ENCODE results near the gene CCDC148. TPM values are rescaled to one million over a fixed set of nuclear protein-coding genes. Genes with fewer than 3 reads are reported as not detected.

Gene CCDC148
- total and polyA plus RNA-seq, 2 donors (not counting 1 experiment from before 2014, with no cell fraction given) = not detected

DNA sequence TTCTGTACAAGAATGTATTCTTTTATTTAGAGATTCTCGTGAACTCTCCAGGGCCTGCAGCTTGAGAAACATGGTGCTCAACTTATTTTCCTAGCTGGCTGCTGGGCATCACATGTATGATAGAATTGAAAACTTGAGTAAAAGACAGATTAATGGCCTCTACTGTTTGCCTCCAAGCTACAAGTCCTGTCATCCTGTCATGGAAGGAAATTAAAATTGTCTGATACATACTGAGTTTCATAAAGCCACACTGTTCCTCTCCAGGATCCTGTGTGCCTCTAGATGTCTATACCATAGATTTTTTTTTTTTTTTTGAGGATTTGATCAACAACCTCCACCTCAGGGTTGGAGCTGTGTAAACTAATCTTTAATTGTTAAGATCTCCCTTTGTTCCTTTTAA is 316.4 kb downstream of the CCDC148 start:
- H3K27me3 Mint-ChIP-seq = peaks cover 19% of the 10 kb centered on the region
- H3K9me3 ChIP-seq (ENCODE audit: control extremely low read depth in 1 of 3, control insufficient read depth in 2 of 3, insufficient read depth in 1 of 3, low read length in 2 of 3) = no peaks in the 10 kb centered on the region
- ChIA-PET CTCF (no interaction called here), POLR2A (no interaction called here)
- no peaks in the 10 kb centered on the region for H4K20me1 ChIP-seq (ENCODE audit: control insufficient read depth, insufficient read depth, low read length, poor library complexity, severe bottlenecking)
- H3K36me3 ChIP-seq (replicated peaks in 1 of 2; ENCODE audit: control extremely low read depth in 1 of 2, control insufficient read depth in 1 of 2, extremely low read depth in 1 of 2, insufficient read depth in 2 of 2, low read length in 1 of 2) = no peaks in the 10 kb centered on the region
- H3K9ac ChIP-seq (ENCODE audit: low read length) = no peak overlapping the region
- no peak overlapping the region for H3K4me3 Mint-ChIP-seq
- no peaks in the 10 kb centered on the region for H3K79me2 ChIP-seq (ENCODE audit: control insufficient read depth, insufficient read depth, low read length)
- no peak overlapping the region for H3K4me2 ChIP-seq (replicated peaks; ENCODE audit: low read depth, low read length, poor library complexity, severe bottlenecking)
- H3K4me1 Mint-ChIP-seq = peaks cover 5% of the 10 kb centered on the region
- TF ChIP-seq EZH2 (IDR thresholded peaks at IDR 0.05; ENCODE audit: borderline replicate concordance, insufficient read depth, low read depth, low read length, poor library complexity, severe bottlenecking) = no peak
- TF ChIP-seq, protein P1, sequence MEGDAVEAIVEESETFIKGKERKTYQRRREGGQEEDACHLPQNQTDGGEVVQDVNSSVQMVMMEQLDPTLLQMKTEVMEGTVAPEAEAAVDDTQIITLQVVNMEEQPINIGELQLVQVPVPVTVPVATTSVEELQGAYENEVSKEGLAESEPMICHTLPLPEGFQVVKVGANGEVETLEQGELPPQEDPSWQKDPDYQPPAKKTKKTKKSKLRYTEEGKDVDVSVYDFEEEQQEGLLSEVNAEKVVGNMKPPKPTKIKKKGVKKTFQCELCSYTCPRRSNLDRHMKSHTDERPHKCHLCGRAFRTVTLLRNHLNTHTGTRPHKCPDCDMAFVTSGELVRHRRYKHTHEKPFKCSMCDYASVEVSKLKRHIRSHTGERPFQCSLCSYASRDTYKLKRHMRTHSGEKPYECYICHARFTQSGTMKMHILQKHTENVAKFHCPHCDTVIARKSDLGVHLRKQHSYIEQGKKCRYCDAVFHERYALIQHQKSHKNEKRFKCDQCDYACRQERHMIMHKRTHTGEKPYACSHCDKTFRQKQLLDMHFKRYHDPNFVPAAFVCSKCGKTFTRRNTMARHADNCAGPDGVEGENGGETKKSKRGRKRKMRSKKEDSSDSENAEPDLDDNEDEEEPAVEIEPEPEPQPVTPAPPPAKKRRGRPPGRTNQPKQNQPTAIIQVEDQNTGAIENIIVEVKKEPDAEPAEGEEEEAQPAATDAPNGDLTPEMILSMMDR (IDR thresholded peaks at IDR 0.05) = no peak
- no peaks in the 10 kb centered on the region for H3K4me1 ChIP-seq (ENCODE audit: control insufficient read depth in 2 of 2, insufficient read depth in 2 of 2, low read length in 2 of 2)
- H3K4me3 ChIP-seq (ENCODE audit: control extremely low read depth in 1 of 5, extremely low read depth in 1 of 5, insufficient read depth in 1 of 5, low read depth in 2 of 5, low read length in 4 of 5) = no peak overlapping the region
- ATAC-seq (ENCODE audit: low read depth) (no peak), DNase-seq (no peak)
- no peak overlapping the region for H3K27ac Mint-ChIP-seq
- no peak overlapping the region for H2AFZ ChIP-seq (ENCODE audit: insufficient read depth, low read depth, low read length, poor library complexity, severe bottlenecking)
- no peaks in the 10 kb centered on the region for H3K27me3 ChIP-seq (replicated peaks in 1 of 4; ENCODE audit: control extremely low read depth in 1 of 4, control insufficient read depth in 3 of 4, insufficient read depth in 4 of 4, low read length in 3 of 4)
- intact Hi-C loops (cut with micrococcal nuclease) = no loop called here
- no peaks in the 10 kb centered on the region for H3K9me3 Mint-ChIP-seq (ENCODE audit: insufficient read depth)
- no CpG with 5 or more reads among the region's 1 CpG for WGBS (ENCODE audit: insufficient coverage)
- no peak overlapping the region for H3K27ac ChIP-seq (ENCODE audit: low read length in 2 of 2)

DNA sequence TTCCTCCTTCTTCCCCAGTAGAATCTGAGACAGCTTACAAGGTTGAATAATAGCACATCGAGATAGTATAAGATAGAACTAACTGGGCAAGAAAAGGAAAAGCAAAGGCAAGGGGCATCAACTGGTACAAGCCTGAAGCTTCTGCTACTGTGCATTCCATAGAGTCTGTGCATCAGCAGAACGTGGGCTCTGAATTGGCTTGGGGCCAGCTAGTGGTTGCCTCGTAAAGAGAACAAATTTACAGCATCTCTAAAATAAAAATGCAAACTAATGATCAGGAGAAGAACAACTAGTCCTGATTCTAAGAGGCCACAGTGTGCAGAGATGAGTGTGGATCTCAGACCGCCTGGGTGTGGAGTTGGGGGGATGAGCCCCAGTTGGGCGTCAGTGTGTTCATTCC is 318.3 kb downstream of the CCDC148 start:
- peaks cover 5% of the 10 kb centered on the region for H3K4me1 Mint-ChIP-seq
- H3K9me3 Mint-ChIP-seq (ENCODE audit: insufficient read depth) = no peaks in the 10 kb centered on the region
- POLR2A ChIA-PET = no interaction called here
- Histone ChIP-seq H3K4me1 (ENCODE audit: control insufficient read depth in 2 of 2, insufficient read depth in 2 of 2, low read length in 2 of 2) (no peaks in the 10 kb centered on the region), H3K4me2 (replicated peaks; ENCODE audit: low read depth, low read length, poor library complexity, severe bottlenecking) (no peak overlapping the region), H2AFZ (ENCODE audit: insufficient read depth, low read depth, low read length, poor library complexity, severe bottlenecking) (no peak overlapping the region), H3K9ac (ENCODE audit: low read length) (no peak overlapping the region), H3K27me3 (replicated peaks in 1 of 4; ENCODE audit: control extremely low read depth in 1 of 4, control insufficient read depth in 3 of 4, insufficient read depth in 4 of 4, low read length in 3 of 4) (no peaks in the 10 kb centered on the region), H3K79me2 (ENCODE audit: control insufficient read depth, insufficient read depth, low read length) (no peaks in the 10 kb centered on the region), H3K4me3 (ENCODE audit: control extremely low read depth in 1 of 5, extremely low read depth in 1 of 5, insufficient read depth in 1 of 5, low read depth in 2 of 5, low read length in 4 of 5) (no peak overlapping the region), H3K27ac (ENCODE audit: low read length in 2 of 2) (no peak overlapping the region), H4K20me1 (ENCODE audit: control insufficient read depth, insufficient read depth, low read length, poor library complexity, severe bottlenecking) (no peaks in the 10 kb centered on the region), H3K36me3 (replicated peaks in 1 of 2; ENCODE audit: control extremely low read depth in 1 of 2, control insufficient read depth in 1 of 2, extremely low read depth in 1 of 2, insufficient read depth in 2 of 2, low read length in 1 of 2) (no peaks in the 10 kb centered on the region), H3K9me3 (ENCODE audit: control extremely low read depth in 1 of 3, control insufficient read depth in 2 of 3, insufficient read depth in 1 of 3, low read length in 2 of 3) (no peaks in the 10 kb centered on the region)
- DNase-seq (no peak), ATAC-seq (ENCODE audit: low read depth) (no peak)
- intact Hi-C loops (cut with micrococcal nuclease) = no loop called here
- peaks cover 13% of the 10 kb centered on the region for H3K27me3 Mint-ChIP-seq
- no peak overlapping the region for H3K27ac Mint-ChIP-seq
- 66% methylated on average over 3 of the region's 5 CpGs for whole genome bisulfite sequencing (ENCODE audit: insufficient coverage)
- CTCF ChIA-PET = interaction anchor here (0.9 kb wide), 1 partner anchor 616 kb away, joined by 3 read pairs; no protein-coding TSS in a partner anchor
- TF ChIP-seq, protein P1 (IDR thresholded peaks at IDR 0.05) = no peak
- no peak for TF ChIP-seq EZH2 (IDR thresholded peaks at IDR 0.05; ENCODE audit: borderline replicate concordance, insufficient read depth, low read depth, low read length, poor library complexity, severe bottlenecking)
- no peak overlapping the region for H3K4me3 Mint-ChIP-seq
